ENCODE data around the gene SMLR1. TPM values are rescaled to one million over a fixed set of nuclear protein-coding genes. Genes with fewer than 3 reads are reported as not detected.
"Not testable (repeated sequence)": the region's sequence is repeated elsewhere in the genome, so short reads cannot be mapped to it uniquely, and the experiment has no call there.

Gene SMLR1
- total and polyA plus RNA-seq, 2 donors (not counting 3 experiments of a cell fraction or from before 2014, with no cell fraction given) = not detected

GRCh38 chr6:130796313-130796905 is 30.8 kb upstream of the SMLR1 start:
- Histone ChIP-seq H3K4me2 (ENCODE audit: insufficient read depth, low read length) (peak overlapping the region; percentile 27), H3K9me3 (replicated peaks; ENCODE audit: control insufficient read depth, insufficient read depth, low read length) (no peaks in the 10 kb centered on the region), H3K9ac (replicated peaks; ENCODE audit: extremely low read depth, insufficient read depth, low read length) (no peak overlapping the region), H4K20me1 (replicated peaks; ENCODE audit: control insufficient read depth, extremely low read depth, insufficient read depth, low read length) (no peaks in the 10 kb centered on the region), H3K27ac (ENCODE audit: insufficient read depth, low read depth, low read length) (no peak overlapping the region), H3K9me1 (replicated peaks; ENCODE audit: control insufficient read depth, extremely low read depth, insufficient read depth, low read length) (no peaks in the 10 kb centered on the region), H3K4me3 (replicated peaks in 1 of 3; ENCODE audit: insufficient read depth in 1 of 3, low read depth in 1 of 3, low read length in 3 of 3) (no peak overlapping the region), H2AFZ (ENCODE audit: low read depth, low read length) (no peak overlapping the region), H3K36me3 (ENCODE audit: control insufficient read depth in 2 of 2, extremely low read depth in 1 of 2, insufficient read depth in 2 of 2, low read length in 2 of 2) (no peaks in the 10 kb centered on the region), H3K27me3 (ENCODE audit: control insufficient read depth in 2 of 2, insufficient read depth in 2 of 2, low read length in 2 of 2) (no peaks in the 10 kb centered on the region), H3K4me1 (ENCODE audit: control insufficient read depth, extremely low read depth, insufficient read depth, low read length) (peaks cover 19% of the 10 kb centered on the region), H3K79me2 (ENCODE audit: control insufficient read depth, insufficient read depth, low read length) (no peaks in the 10 kb centered on the region)
- DNase-seq (ENCODE audit: low read depth, low spot score) (peak; percentile 95), FAIRE-seq (peak; percentile 96)
- CTCF ChIA-PET = interaction anchor here (0.6 to 2.2 kb wide), 2 partner anchors 474 to 613 kb away, joined by 3 to 4 read pairs; no protein-coding TSS in a partner anchor
- POLR2A ChIA-PET = no interaction called here
- TF ChIP-seq JUN (IDR thresholded peaks at IDR 0.05; ENCODE audit: borderline replicate concordance, insufficient read depth, insufficient read length, low read depth) (no peak), POLR2A (IDR thresholded peaks at IDR 0.05; ENCODE audit: low read depth, low read length) (peak; percentile 21), POLR2AphosphoS5 (IDR thresholded peaks at IDR 0.05; ENCODE audit: insufficient read depth, low read depth, low read length) (peak; percentile 78), GATA2 (IDR thresholded peaks at IDR 0.05; ENCODE audit: insufficient read depth, insufficient read length, low read depth, low read length) (peak; percentile 45)
- dilution Hi-C loops (cut with MboI; ENCODE audit: extremely low pct_ligation_motif_present, low sequenced_read_pairs) = no loop called here
- BruUV-seq (replicated peaks) = no TSS peak
- intact Hi-C loops (cut with micrococcal nuclease) = loop anchor here (2.0 kb wide), 1 partner anchor 46 kb away; no protein-coding TSS in a partner anchor

- H3K4me3 ChIP-seq (replicated peaks in 1 of 3; ENCODE audit: insufficient read depth in 1 of 3, low read depth in 1 of 3, low read length in 3 of 3) = no peak overlapping the region
- H3K9ac ChIP-seq (replicated peaks; ENCODE audit: extremely low read depth, insufficient read depth, low read length) = no peak overlapping the region
- no peak overlapping the region for H3K27ac ChIP-seq (ENCODE audit: insufficient read depth, low read depth, low read length)
- no peaks in the 10 kb centered on the region for H3K36me3 ChIP-seq (ENCODE audit: control insufficient read depth in 2 of 2, extremely low read depth in 1 of 2, insufficient read depth in 2 of 2, low read length in 2 of 2)
- no peak overlapping the region for H2AFZ ChIP-seq (ENCODE audit: low read depth, low read length)
- POLR2A ChIA-PET = no interaction called here
- no peaks in the 10 kb centered on the region for H3K9me3 ChIP-seq (replicated peaks; ENCODE audit: control insufficient read depth, insufficient read depth, low read length)
- DNase-seq (ENCODE audit: low read depth, low spot score) = no peak
- no TSS peak for BruUV-seq (replicated peaks)
- no peaks in the 10 kb centered on the region for H3K79me2 ChIP-seq (ENCODE audit: control insufficient read depth, insufficient read depth, low read length)
- CTCF ChIA-PET = interaction anchor here (0.6 kb wide), 1 partner anchor 614 kb away, joined by 3 read pairs; no protein-coding TSS in a partner anchor
- peaks cover 19% of the 10 kb centered on the region for H3K4me1 ChIP-seq (ENCODE audit: control insufficient read depth, extremely low read depth, insufficient read depth, low read length)
- no peaks in the 10 kb centered on the region for H3K27me3 ChIP-seq (ENCODE audit: control insufficient read depth in 2 of 2, insufficient read depth in 2 of 2, low read length in 2 of 2)
- intact Hi-C loops (cut with micrococcal nuclease) = loop anchor here (2.0 kb wide), 1 partner anchor 46 kb away; no protein-coding TSS in a partner anchor
- no peak for FAIRE-seq
- TF ChIP-seq MYC (IDR thresholded peaks at IDR 0.05; ENCODE audit: low read depth, low read length) (no peak), EZH2 (IDR thresholded peaks at IDR 0.05; ENCODE audit: borderline replicate concordance, low read depth, low read length, severe bottlenecking) (no peak), CTCF (IDR thresholded peaks at IDR 0.05; ENCODE audit: extremely low read depth in 1 of 2, insufficient read depth in 1 of 2, low read depth in 1 of 2, low read length in 2 of 2) (no peak), FOS (IDR thresholded peaks at IDR 0.05; ENCODE audit: borderline replicate concordance, insufficient read depth, low read length) (no peak), POLR2AphosphoS5 (IDR thresholded peaks at IDR 0.05; ENCODE audit: insufficient read depth, low read depth, low read length) (no peak), POLR2A (IDR thresholded peaks at IDR 0.05; ENCODE audit: low read depth, low read length) (no peak)
- dilution Hi-C loops (cut with MboI; ENCODE audit: extremely low pct_ligation_motif_present, low sequenced_read_pairs) = no loop called here
- no peaks in the 10 kb centered on the region for H4K20me1 ChIP-seq (replicated peaks; ENCODE audit: control insufficient read depth, extremely low read depth, insufficient read depth, low read length)
- H3K4me2 ChIP-seq (ENCODE audit: insufficient read depth, low read length) = no peak overlapping the region
- H3K9me1 ChIP-seq (replicated peaks; ENCODE audit: control insufficient read depth, extremely low read depth, insufficient read depth, low read length) = no peaks in the 10 kb centered on the region
Observed at GRCh38 chr6:130797061-130797460, 30.1 kb upstream of the SMLR1 start.

- POLR2A ChIA-PET; H3K9ac ChIP-seq (replicated peaks; ENCODE audit: extremely low read depth, insufficient read depth, low read length); H3K9me1 ChIP-seq (replicated peaks; ENCODE audit: control insufficient read depth, extremely low read depth, insufficient read depth, low read length); H3K36me3 ChIP-seq (ENCODE audit: control insufficient read depth in 2 of 2, extremely low read depth in 1 of 2, insufficient read depth in 2 of 2, low read length in 2 of 2); DNase-seq (ENCODE audit: low read depth, low spot score); H2AFZ ChIP-seq (ENCODE audit: low read depth, low read length); intact Hi-C loops (cut with micrococcal nuclease); H3K9me3 ChIP-seq (replicated peaks; ENCODE audit: control insufficient read depth, insufficient read depth, low read length); BruUV-seq (replicated peaks); H3K27me3 ChIP-seq (ENCODE audit: control insufficient read depth in 2 of 2, insufficient read depth in 2 of 2, low read length in 2 of 2); H3K4me2 ChIP-seq (ENCODE audit: insufficient read depth, low read length); H4K20me1 ChIP-seq (replicated peaks; ENCODE audit: control insufficient read depth, extremely low read depth, insufficient read depth, low read length); FAIRE-seq; CTCF ChIA-PET; H3K27ac ChIP-seq (ENCODE audit: insufficient read depth, low read depth, low read length); H3K4me1 ChIP-seq (ENCODE audit: control insufficient read depth, extremely low read depth, insufficient read depth, low read length); H3K4me3 ChIP-seq (replicated peaks in 1 of 3; ENCODE audit: insufficient read depth in 1 of 3, low read depth in 1 of 3, low read length in 3 of 3); H3K79me2 ChIP-seq (ENCODE audit: control insufficient read depth, insufficient read depth, low read length); dilution Hi-C loops (cut with MboI; ENCODE audit: extremely low pct_ligation_motif_present, low sequenced_read_pairs): not testable (repeated sequence)
Observed at GRCh38 chr6:130801368-130801767, 25.8 kb upstream of the SMLR1 start.
